GM20431 (cell line): ENCODE results near the gene CBY1.

ENCODE experiments used
- in situ Hi-C: fragments of 300-500 bp; cut with MseI, MboI; formaldehyde crosslinking; loops from one replicate; pipeline ENCODE4 v1.15.0; 2020; ENCODE audit warnings: low sequenced_read_pairs; ENCODE audit not compliant: unreplicated experiment

Gene CBY1

GRCh38 chr22:38718414-38718813 lies 62.0 kb downstream of the CBY1 start:
- in situ Hi-C loops = no loop called here

- in situ Hi-C loops = no loop called here
Observed at GRCh38 chr22:38719196-38719595, 62.8 kb downstream of the CBY1 start.

GRCh38 chr22:38720350-38720749 lies 63.9 kb downstream of the CBY1 start:
- in situ Hi-C loops = no loop called here

- in situ Hi-C loops = no loop called here
Observed at GRCh38 chr22:38721551-38721950, 65.1 kb downstream of the CBY1 start.
